ENCODE data around the gene TM2D3. TPM values are rescaled to one million over a fixed set of nuclear protein-coding genes. Genes with fewer than 3 reads are reported as not detected.

The TM2D3 gene
- total RNA-seq (2021): 22.4 to 23.5 TPM (median 23.1 TPM) in 3 replicates
- percentile 85 among the genes with signal in this experiment for Bru-seq, nascent RNA
- long read RNA-seq, experiment 1, transcript TM2D3-201 (6 exons, 1,381 nt): minor isoform, 14 of 82 reads
- long read RNA-seq, experiment 1, transcript TM2D3-202 (5 exons, 1,329 nt): major isoform, 54 of 82 reads
- long read RNA-seq, experiment 1, partial matches to known transcripts: 1 of 82 reads
- long read RNA-seq, experiment 1, other reads (novel, unspliced or antisense): 8 of 82 reads
- long read RNA-seq, experiment 2, transcript TM2D3-201 (6 exons, 1,381 nt): minor isoform, 7 of 44 reads
- long read RNA-seq, experiment 2, transcript TM2D3-202 (5 exons, 1,329 nt): major isoform, 26 of 44 reads
- long read RNA-seq, experiment 2, partial matches to known transcripts: 2 of 44 reads
- long read RNA-seq, experiment 2, other reads (novel, unspliced or antisense): 7 of 44 reads
- long read RNA-seq, experiment 3, transcript TM2D3-201 (6 exons, 1,381 nt): minor isoform, 19 of 99 reads
- long read RNA-seq, experiment 3, transcript TM2D3-202 (5 exons, 1,329 nt): major isoform, 74 of 99 reads
- long read RNA-seq, experiment 3, partial matches to known transcripts: 0 of 99 reads
- long read RNA-seq, experiment 3, other reads (novel, unspliced or antisense): 6 of 99 reads

- peak; percentile 91 for DNase-seq (ENCODE audit: low spot score)
- Mint-ChIP-seq H3K4me1 (peaks cover 11% of the 10 kb centered on the region), H3K9me3 (no peaks in the 10 kb centered on the region), H3K36me3 (peaks cover 9% of the 10 kb centered on the region), H3K4me3 (peak within 1 kb of the TSS; percentile 91), H3K27me3 (ENCODE audit: low read depth) (no peaks in the 10 kb centered on the region), H3K27ac (peak within 1 kb of the TSS; percentile 93)
- POLR2A ChIA-PET: interaction anchor here (1.2 kb wide), 1 partner anchor 357 kb away, joined by 3 read pairs; the partner anchor contains the start of gene SNRPA1
- ATAC-seq: peak; percentile 89
- CTCF ChIA-PET: interaction anchor here (1.0 to 1.1 kb wide), 2 partner anchors 332 to 363 kb away, joined by 3 to 4 read pairs; no protein-coding TSS in a partner anchor
- TF ChIP-seq ETV6 (CRISPR knock-in tag; IDR thresholded peaks at IDR 0.05) (peak; percentile 93), ZNF219 (CRISPR knock-in tag; IDR thresholded peaks at IDR 0.05; ENCODE audit: borderline replicate concordance) (peak; percentile 50; the same call in 1 of the 2 replicates), FOXP1 (CRISPR knock-in tag; IDR thresholded peaks at IDR 0.05; ENCODE audit: borderline replicate concordance) (peak; percentile 90), AFF4 (CRISPR knock-in tag; IDR thresholded peaks at IDR 0.05; ENCODE audit: borderline replicate concordance) (0 out of 2 replicates have a peak, but pooled peaks have one; percentile 38), SOX15 (CRISPR knock-in tag; IDR thresholded peaks at IDR 0.05) (no peak), NFATC4 (CRISPR knock-in tag; IDR thresholded peaks at IDR 0.05) (no peak), ZBTB43 (CRISPR knock-in tag; IDR thresholded peaks at IDR 0.05) (peak; percentile 60; the same call in 1 of the 2 replicates), SMAD3 (CRISPR knock-in tag; IDR thresholded peaks at IDR 0.05; ENCODE audit: borderline replicate concordance) (0 out of 2 replicates have a peak, but pooled peaks have one; percentile 61), ZNF317 (CRISPR knock-in tag; IDR thresholded peaks at IDR 0.05; ENCODE audit: borderline replicate concordance, low read depth) (no peak), HMGXB4 (CRISPR knock-in tag; IDR thresholded peaks at IDR 0.05) (peak; percentile 83; the same call in 1 of the 2 replicates), ZNF423 (CRISPR knock-in tag; IDR thresholded peaks at IDR 0.05) (no peak), RELA (CRISPR knock-in tag; IDR thresholded peaks at IDR 0.05; ENCODE audit: borderline replicate concordance) (no peak; the same call in 1 of the 2 replicates), ZNF671 (CRISPR knock-in tag; IDR thresholded peaks at IDR 0.05) (no peak), FOXJ3 (CRISPR knock-in tag; IDR thresholded peaks at IDR 0.05; ENCODE audit: borderline replicate concordance) (no peak), JUN (CRISPR knock-in tag; IDR thresholded peaks at IDR 0.05) (no peak; the same call in 1 of the 2 replicates)
- TF ChIP-seq, protein P1, sequence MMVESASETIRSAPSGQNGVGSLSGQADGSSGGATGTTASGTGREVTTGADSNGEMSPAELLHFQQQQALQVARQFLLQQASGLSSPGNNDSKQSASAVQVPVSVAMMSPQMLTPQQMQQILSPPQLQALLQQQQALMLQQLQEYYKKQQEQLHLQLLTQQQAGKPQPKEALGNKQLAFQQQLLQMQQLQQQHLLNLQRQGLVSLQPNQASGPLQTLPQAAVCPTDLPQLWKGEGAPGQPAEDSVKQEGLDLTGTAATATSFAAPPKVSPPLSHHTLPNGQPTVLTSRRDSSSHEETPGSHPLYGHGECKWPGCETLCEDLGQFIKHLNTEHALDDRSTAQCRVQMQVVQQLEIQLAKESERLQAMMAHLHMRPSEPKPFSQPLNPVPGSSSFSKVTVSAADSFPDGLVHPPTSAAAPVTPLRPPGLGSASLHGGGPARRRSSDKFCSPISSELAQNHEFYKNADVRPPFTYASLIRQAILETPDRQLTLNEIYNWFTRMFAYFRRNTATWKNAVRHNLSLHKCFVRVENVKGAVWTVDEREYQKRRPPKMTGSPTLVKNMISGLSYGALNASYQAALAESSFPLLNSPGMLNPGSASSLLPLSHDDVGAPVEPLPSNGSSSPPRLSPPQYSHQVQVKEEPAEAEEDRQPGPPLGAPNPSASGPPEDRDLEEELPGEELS (CRISPR knock-in tag; IDR thresholded peaks at IDR 0.05): 0 out of 2 replicates have a peak, but pooled peaks have one; percentile 30
- TF ChIP-seq, protein P2, sequence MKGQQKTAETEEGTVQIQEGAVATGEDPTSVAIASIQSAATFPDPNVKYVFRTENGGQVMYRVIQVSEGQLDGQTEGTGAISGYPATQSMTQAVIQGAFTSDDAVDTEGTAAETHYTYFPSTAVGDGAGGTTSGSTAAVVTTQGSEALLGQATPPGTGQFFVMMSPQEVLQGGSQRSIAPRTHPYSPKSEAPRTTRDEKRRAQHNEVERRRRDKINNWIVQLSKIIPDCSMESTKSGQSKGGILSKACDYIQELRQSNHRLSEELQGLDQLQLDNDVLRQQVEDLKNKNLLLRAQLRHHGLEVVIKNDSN (CRISPR knock-in tag; IDR thresholded peaks at IDR 0.05): peak; percentile 48
- TF ChIP-seq, protein P3, sequence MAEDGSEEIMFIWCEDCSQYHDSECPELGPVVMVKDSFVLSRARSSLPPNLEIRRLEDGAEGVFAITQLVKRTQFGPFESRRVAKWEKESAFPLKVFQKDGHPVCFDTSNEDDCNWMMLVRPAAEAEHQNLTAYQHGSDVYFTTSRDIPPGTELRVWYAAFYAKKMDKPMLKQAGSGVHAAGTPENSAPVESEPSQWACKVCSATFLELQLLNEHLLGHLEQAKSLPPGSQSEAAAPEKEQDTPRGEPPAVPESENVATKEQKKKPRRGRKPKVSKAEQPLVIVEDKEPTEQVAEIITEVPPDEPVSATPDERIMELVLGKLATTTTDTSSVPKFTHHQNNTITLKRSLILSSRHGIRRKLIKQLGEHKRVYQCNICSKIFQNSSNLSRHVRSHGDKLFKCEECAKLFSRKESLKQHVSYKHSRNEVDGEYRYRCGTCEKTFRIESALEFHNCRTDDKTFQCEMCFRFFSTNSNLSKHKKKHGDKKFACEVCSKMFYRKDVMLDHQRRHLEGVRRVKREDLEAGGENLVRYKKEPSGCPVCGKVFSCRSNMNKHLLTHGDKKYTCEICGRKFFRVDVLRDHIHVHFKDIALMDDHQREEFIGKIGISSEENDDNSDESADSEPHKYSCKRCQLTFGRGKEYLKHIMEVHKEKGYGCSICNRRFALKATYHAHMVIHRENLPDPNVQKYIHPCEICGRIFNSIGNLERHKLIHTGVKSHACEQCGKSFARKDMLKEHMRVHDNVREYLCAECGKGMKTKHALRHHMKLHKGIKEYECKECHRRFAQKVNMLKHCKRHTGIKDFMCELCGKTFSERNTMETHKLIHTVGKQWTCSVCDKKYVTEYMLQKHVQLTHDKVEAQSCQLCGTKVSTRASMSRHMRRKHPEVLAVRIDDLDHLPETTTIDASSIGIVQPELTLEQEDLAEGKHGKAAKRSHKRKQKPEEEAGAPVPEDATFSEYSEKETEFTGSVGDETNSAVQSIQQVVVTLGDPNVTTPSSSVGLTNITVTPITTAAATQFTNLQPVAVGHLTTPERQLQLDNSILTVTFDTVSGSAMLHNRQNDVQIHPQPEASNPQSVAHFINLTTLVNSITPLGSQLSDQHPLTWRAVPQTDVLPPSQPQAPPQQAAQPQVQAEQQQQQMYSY (CRISPR knock-in tag; IDR thresholded peaks at IDR 0.05): no peak
- TF ChIP-seq, protein P4, sequence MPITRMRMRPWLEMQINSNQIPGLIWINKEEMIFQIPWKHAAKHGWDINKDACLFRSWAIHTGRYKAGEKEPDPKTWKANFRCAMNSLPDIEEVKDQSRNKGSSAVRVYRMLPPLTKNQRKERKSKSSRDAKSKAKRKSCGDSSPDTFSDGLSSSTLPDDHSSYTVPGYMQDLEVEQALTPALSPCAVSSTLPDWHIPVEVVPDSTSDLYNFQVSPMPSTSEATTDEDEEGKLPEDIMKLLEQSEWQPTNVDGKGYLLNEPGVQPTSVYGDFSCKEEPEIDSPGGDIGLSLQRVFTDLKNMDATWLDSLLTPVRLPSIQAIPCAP (CRISPR knock-in tag; IDR thresholded peaks at IDR 0.05): 0 out of 2 replicates have a peak, but pooled peaks have one; percentile 40
Measured at GRCh38 chr15:101652098-101652785, at the start of gene TM2D3. Gene TM2D3, minus strand, starts transcription at chr15:101652381. Its CDS starts 20 bp downstream, at chr15:101652361.

Data from WTC11 (cell line).